H1 (cell line): Measurements from ENCODE around the gene FUBP3. TPM values are rescaled to one million over a fixed set of nuclear protein-coding genes. Genes with fewer than 3 reads are reported as not detected.

Experiments used
- CTCF ChIP-seq, 3 experiments: IDR thresholded peaks; 1 replicate in 2 of 3; 2 replicates in 1 of 3; pipeline versions ENCODE4 v1.5.1 to v1.6.1; 2011; ENCODE audit warnings: low read length in 3 of 3, mild to moderate bottlenecking in 3 of 3, inconsistent platforms in 2 of 3, low read depth in 1 of 3, moderate library complexity in 1 of 3; ENCODE audit not compliant: insufficient read depth in 1 of 3; ENCODE audit errors: control extremely low read depth in 1 of 3
- FOSL1 ChIP-seq: IDR thresholded peaks from 2 replicates; pipeline ENCODE4 v1.6.1; 2011; ENCODE audit warnings: mild to moderate bottlenecking, low read depth, low read length, moderate library complexity; ENCODE audit not compliant: insufficient read depth
- polyA plus RNA-seq, 7 experiments: library from polyadenylated mRNA; depleted of rRNA in 3 of 7; stranded (reverse) in 5 of 7; unstranded in 2 of 7; fragments of >200 nt in 5 of 7; fragments of 200-250 nt in 2 of 7; gene quantifications; 1 replicate in 5 of 7; 2 replicates in 1 of 7; 4 replicates in 1 of 7; pipeline versions ENCODE4 v1.2.1 to v1.2.3, GENCODE V29; 2011 to 2013; ENCODE audit warnings: missing spikeins in 2 of 7, mixed read lengths in 2 of 7
- total RNA-seq: library from RNA; stranded (reverse); fragmentation: NEBNext Ultra II Directional; extraction: Animal tissue kit (Norgen Biotek cat#: 25700); gene quantifications from 2 replicates; pipeline ENCODE4 v1.2.1, GENCODE V29; 2021

Gene FUBP3
- total and polyA plus RNA-seq, 2 of the 8 experiments (the other 6 are each of a cell fraction or from before 2014, with no cell fraction given), result 23.7 to 76.4 TPM

DNA sequence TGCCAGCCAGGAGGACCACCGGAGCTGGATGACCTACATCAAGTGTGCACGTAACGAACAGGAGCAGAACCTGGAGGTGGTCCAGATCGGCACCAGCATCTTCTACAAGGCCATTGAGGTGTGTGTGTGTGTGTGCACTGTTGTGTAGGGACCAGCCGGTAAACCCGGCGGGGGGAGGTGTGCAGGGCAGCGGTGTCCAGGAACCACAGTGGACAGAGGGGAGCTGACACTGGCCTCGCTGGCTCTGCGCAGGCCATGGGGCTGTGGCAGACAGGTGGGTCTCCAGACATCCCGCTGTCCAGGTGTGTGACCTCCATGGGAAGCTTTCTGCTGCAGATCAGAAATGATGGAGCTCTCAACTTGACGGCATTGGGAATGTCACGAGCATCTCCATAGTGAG lies 88.8 kb downstream of the FUBP3 start (continued):
- TF ChIP-seq FOSL1, result no peak
- no peak for TF ChIP-seq CTCF (IDR thresholded peaks at IDR 0.05; ENCODE audit: control extremely low read depth in 1 of 3, insufficient read depth in 1 of 3, low read depth in 1 of 3, low read length in 3 of 3)
